Memory B cell (primary cell): ENCODE data around the gene ASB9.
A peak's percentile ranks its signal among the peaks of the same experiment; 100 is the strongest.
"Not testable (repeated sequence)": the region's sequence is repeated elsewhere in the genome, so short reads cannot be mapped to it uniquely, and the experiment has no call there.

Experiments used
- ATAC-seq: fragments of 150-1000 bp; cut with Tn5 transposase; 2 replicates; pipeline ENCODE4 v1.10.0; 2021; ENCODE audit warnings: low read depth, mild to moderate bottlenecking, moderate library complexity
- DNase-seq, 2 donors: peaks; one replicate each; pipeline ENCODE4 v3.0.0; 2022; ENCODE audit warnings: low spot score in 2 of 2
- H3K27ac Mint-ChIP-seq: one replicate; pipeline ENCODE4 v1.8.0; 2022; ENCODE audit warnings: mild to moderate bottlenecking, moderate library complexity, mixed read lengths
- H3K27me3 Mint-ChIP-seq: one replicate; pipeline ENCODE4 v1.8.0; 2022; ENCODE audit warnings: mixed read lengths
- H3K36me3 Mint-ChIP-seq: one replicate; pipeline ENCODE4 v1.8.0; 2022; ENCODE audit warnings: mild to moderate bottlenecking, mixed read lengths
- H3K4me1 Mint-ChIP-seq: one replicate; pipeline ENCODE4 v1.8.0; 2022; ENCODE audit warnings: mixed read lengths
- H3K4me3 Mint-ChIP-seq: one replicate; pipeline ENCODE4 v1.8.0; 2022; ENCODE audit warnings: mild to moderate bottlenecking, moderate library complexity, mixed read lengths
- H3K9me3 Mint-ChIP-seq: one replicate; pipeline ENCODE4 v1.8.0; 2022; ENCODE audit warnings: mixed read lengths

The ASB9 gene

DNA sequence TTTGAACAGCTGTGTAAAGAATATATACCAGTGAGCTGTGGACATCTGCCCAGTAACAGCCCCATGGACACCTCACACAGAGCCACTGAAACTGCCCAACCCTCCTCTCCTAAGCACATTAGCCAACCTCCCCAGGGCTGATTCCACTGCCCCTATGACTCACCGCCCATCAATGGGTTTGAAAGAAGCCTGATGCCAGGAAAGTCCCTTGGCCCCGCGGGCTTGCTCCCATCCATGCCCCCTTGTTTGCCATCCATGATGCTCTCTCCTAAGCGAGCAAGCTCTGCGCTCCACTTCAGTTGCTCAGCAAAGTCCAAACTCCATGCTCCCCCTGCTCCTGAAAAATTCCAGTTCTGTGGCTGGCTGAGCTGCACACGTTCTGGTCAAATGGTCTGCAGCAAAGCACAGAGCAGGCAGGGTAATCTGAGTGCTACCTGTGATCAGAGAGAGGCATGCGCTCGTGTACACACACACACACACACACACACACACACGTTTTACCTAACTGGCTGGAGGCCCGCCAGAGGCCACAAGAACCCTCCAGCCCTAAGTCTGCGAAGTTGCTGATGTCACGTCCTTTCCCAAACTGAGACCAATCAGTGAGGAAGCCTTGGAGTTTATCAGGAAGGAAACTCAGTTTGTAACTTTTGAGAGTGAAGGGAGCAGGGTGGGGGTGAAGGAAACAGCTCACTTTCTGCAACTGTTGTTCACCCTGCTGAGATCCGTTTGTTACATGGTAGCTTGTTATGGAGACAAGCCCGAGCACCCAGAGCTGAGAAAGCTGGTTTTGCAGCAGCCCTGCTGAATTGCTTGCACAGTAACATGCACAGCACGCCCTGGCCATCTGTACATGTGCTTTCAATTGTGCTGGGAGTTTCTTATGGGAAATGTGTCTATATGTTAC lies at the start of gene ASB9:
ASB9 (minus strand) TSS at position 466 of the 904 bp plus-strand sequence; CDS start at position 257, 209 bp downstream.
- Mint-ChIP-seq H3K27me3 (no peaks in the 10 kb centered on the region), H3K4me1 (peaks cover 3% of the 10 kb centered on the region), H3K36me3 (no peaks in the 10 kb centered on the region), H3K4me3 (peak within 1 kb of the TSS; percentile 24), H3K9me3 (no peaks in the 10 kb centered on the region), H3K27ac (no peak within 1 kb of the TSS)
- DNase-seq (no peak), ATAC-seq (no peak)

GRCh38 chrX:15319075-15319474 lies 49.2 kb upstream of the ASB9 start:
- DNase-seq (no peak), ATAC-seq (no peak)
- H3K27ac Mint-ChIP-seq: no peak overlapping the region
- H3K4me3 Mint-ChIP-seq: no peak overlapping the region
- H3K9me3 Mint-ChIP-seq: no peaks in the 10 kb centered on the region
- H3K4me1 Mint-ChIP-seq: no peaks in the 10 kb centered on the region
- no peaks in the 10 kb centered on the region for H3K27me3 Mint-ChIP-seq
- H3K36me3 Mint-ChIP-seq: peaks cover 5% of the 10 kb centered on the region

- Mint-ChIP-seq H3K36me3 (peaks cover 2% of the 10 kb centered on the region), H3K4me1 (no peaks in the 10 kb centered on the region), H3K27ac (no peak within 1 kb of the TSS), H3K9me3 (no peaks in the 10 kb centered on the region), H3K4me3 (no peak within 1 kb of the TSS), H3K27me3 (no peaks in the 10 kb centered on the region)
- ATAC-seq (no peak), DNase-seq (no peak)
Observed at GRCh38 chrX:15315509-15315908, 45.6 kb upstream of the ASB9 start, which contains the start of gene ASB11. Gene ASB11 (minus strand): TSS chrX:15315640. CDS start chrX:15315605, 35 bp downstream.

DNA sequence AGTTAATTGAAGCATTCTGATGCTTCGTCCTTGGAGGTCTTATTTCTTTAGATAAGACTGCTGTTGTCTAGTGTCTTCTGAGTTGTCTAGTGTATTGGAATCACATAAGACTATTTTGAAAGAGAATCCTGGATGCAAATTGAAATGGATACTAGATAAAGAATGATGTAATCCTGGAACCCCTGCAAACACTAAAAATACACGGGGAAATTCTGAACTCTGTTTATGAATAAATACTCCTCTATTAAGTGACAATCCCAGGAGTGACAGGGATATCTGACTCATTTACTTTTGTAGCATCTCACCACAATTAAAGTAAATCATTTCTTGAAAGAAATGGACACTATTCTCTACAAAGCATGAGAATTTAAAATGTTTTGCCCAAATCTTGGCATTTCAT lies 44.6 kb upstream of the ASB9 start:
- DNase-seq (no peak), ATAC-seq (no peak)
- Mint-ChIP-seq H3K36me3 (peaks cover 2% of the 10 kb centered on the region), H3K4me3 (no peak overlapping the region), H3K9me3 (no peaks in the 10 kb centered on the region), H3K27ac (no peak overlapping the region), H3K4me1 (no peaks in the 10 kb centered on the region), H3K27me3 (no peaks in the 10 kb centered on the region)

- Mint-ChIP-seq H3K27ac (no peak overlapping the region), H3K4me3 (no peak overlapping the region), H3K9me3 (no peaks in the 10 kb centered on the region), H3K27me3 (no peaks in the 10 kb centered on the region), H3K4me1 (no peaks in the 10 kb centered on the region), H3K36me3 (no peaks in the 10 kb centered on the region)
- ATAC-seq: no peak
- no peak for DNase-seq
Observed at GRCh38 chrX:15311119-15311518, 41.2 kb upstream of the ASB9 start.

GRCh38 chrX:15310117-15310516 lies 40.2 kb upstream of the ASB9 start:
- Mint-ChIP-seq H3K36me3 (no peaks in the 10 kb centered on the region), H3K4me1 (no peaks in the 10 kb centered on the region), H3K9me3 (no peaks in the 10 kb centered on the region), H3K27ac (no peak overlapping the region), H3K27me3 (no peaks in the 10 kb centered on the region), H3K4me3 (no peak overlapping the region)
- ATAC-seq: no peak
- DNase-seq: no peak

- H3K4me1 Mint-ChIP-seq, H3K27me3 Mint-ChIP-seq, H3K36me3 Mint-ChIP-seq, H3K27ac Mint-ChIP-seq, DNase-seq, H3K9me3 Mint-ChIP-seq, ATAC-seq, H3K4me3 Mint-ChIP-seq: not testable (repeated sequence)
Observed at GRCh38 chrX:15305899-15306298, 36.0 kb upstream of the ASB9 start.

DNA sequence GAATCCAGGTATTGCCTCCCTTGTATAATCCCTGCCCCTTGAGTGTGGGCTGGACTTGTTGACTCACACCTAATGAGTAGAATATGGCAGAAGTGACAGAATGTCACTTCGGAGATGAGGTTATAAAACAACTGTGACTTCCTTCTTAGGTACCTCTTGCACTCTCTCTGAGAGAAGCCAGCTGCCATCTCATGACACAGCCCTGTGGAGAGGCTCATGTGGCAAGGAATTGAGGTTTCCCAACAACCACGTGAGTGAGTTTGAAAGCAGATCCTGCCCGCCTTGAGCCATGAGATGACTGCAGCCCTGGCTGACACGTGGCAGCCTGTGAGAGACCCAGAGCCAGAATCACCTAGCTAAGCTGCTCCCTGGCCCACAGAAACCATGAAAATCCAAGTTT lies 32.0 kb upstream of the ASB9 start:
- H3K36me3 Mint-ChIP-seq: no peaks in the 10 kb centered on the region
- no peaks in the 10 kb centered on the region for H3K9me3 Mint-ChIP-seq
- no peaks in the 10 kb centered on the region for H3K27me3 Mint-ChIP-seq
- H3K4me1 Mint-ChIP-seq: peaks cover 4% of the 10 kb centered on the region
- no peak overlapping the region for H3K27ac Mint-ChIP-seq
- no peak overlapping the region for H3K4me3 Mint-ChIP-seq
- no peak for ATAC-seq
- no peak for DNase-seq

DNA sequence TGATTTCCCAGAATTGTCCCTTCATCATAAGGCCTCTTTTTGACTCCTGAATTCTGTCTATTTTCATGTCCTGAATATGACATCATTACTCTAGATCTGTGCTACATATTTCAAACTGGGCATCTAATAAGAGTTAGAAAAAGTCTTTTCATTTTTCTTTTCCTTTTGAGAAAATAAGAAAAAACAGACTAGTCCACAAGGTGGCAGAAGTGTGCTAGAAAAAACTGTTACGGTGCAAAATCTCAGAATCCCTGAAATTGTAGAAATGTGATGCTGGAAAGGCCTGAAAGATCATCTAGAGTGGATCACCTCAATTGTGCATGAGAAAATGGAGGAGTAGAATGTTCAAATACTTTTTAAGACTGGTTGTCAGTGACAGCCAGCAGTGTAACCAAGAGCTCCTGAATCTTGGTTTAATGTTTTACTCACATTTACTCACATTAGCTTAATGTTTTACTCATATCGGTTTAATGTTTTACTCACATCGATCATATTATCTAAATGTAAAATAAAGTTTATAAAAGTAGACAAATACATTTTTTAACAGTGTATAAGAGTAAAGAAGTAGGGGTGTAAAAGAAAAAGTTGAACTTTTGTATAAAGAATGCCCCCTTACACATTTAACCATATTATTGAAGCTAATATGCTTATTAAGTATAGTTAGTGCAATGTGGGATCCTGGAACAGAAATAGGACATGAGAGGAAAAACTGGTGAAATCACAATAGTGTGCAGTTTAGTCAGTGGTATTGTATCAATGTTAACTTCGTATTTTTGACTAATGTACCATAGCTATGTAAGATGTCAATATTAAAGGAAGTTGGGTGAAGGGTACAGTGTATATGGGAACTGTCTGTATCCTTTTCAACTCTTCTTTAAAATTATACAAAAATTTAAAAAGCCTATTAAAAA lies 30.3 kb upstream of the ASB9 start:
- Mint-ChIP-seq H3K27me3 (no peaks in the 10 kb centered on the region), H3K4me3 (no peak overlapping the region), H3K9me3 (no peaks in the 10 kb centered on the region), H3K36me3 (no peaks in the 10 kb centered on the region), H3K4me1 (peaks cover 4% of the 10 kb centered on the region), H3K27ac (no peak overlapping the region)
- ATAC-seq (no peak), DNase-seq (no peak)

DNA sequence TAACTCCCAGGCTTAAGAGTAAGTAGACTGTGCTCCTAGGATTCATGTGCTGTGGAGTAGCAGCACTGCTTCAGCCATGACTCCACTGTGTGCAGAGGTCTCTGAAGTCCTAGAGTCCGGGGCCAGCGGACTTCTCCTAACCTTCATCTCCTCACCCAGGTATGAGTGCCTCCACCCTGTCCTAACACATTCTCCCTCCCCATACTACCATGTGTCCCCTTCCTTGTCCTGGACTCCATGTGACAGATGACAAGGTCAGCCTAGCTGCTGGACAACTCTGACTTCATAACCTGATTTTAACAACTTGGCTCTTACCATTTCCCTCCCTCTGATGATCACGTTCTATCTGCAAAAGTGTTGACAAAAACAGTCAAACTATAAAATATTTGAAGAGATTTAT lies 28.9 kb upstream of the ASB9 start:
- ATAC-seq (no peak), DNase-seq (no peak)
- Mint-ChIP-seq H3K27me3 (no peaks in the 10 kb centered on the region), H3K4me1 (peaks cover 4% of the 10 kb centered on the region), H3K27ac (no peak overlapping the region), H3K9me3 (no peaks in the 10 kb centered on the region), H3K36me3 (no peaks in the 10 kb centered on the region), H3K4me3 (no peak overlapping the region)

- Mint-ChIP-seq H3K9me3 (peaks cover 2% of the 10 kb centered on the region), H3K4me3 (no peak overlapping the region), H3K4me1 (peaks cover 4% of the 10 kb centered on the region), H3K27me3 (peaks cover 2% of the 10 kb centered on the region), H3K36me3 (no peaks in the 10 kb centered on the region), H3K27ac (no peak overlapping the region)
- ATAC-seq (no peak), DNase-seq (no peak)
Observed at GRCh38 chrX:15298201-15298600, 28.3 kb upstream of the ASB9 start.

DNA sequence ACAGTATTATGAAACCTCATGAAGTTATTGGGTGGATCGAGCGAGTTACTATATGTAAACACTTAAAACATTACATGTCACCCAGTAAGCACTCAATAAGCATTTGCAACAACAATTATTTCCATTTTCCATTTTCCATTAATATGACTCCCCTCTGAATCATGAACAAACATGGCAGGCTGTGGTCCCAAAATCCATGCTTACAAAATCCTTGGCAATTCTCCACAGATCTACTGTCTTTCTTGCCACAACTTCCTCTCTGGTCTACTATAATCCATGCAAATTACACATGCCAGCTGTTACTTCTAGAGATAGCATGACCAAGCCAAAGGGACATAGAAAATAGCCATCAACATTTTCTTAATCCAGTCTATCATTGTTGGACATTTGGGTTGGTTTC lies 23.6 kb upstream of the ASB9 start:
- H3K36me3 Mint-ChIP-seq: no peaks in the 10 kb centered on the region
- no peak overlapping the region for H3K27ac Mint-ChIP-seq
- peaks cover 2% of the 10 kb centered on the region for H3K27me3 Mint-ChIP-seq
- ATAC-seq (no peak), DNase-seq (no peak)
- H3K9me3 Mint-ChIP-seq: peaks cover 2% of the 10 kb centered on the region
- no peaks in the 10 kb centered on the region for H3K4me1 Mint-ChIP-seq
- no peak overlapping the region for H3K4me3 Mint-ChIP-seq

- H3K4me1 Mint-ChIP-seq: no peaks in the 10 kb centered on the region
- DNase-seq (no peak), ATAC-seq (no peak)
- H3K27ac Mint-ChIP-seq: no peak overlapping the region
- H3K36me3 Mint-ChIP-seq: no peaks in the 10 kb centered on the region
- H3K27me3 Mint-ChIP-seq: peaks cover 2% of the 10 kb centered on the region
- H3K4me3 Mint-ChIP-seq: no peak overlapping the region
- peaks cover 2% of the 10 kb centered on the region for H3K9me3 Mint-ChIP-seq
Observed at GRCh38 chrX:15292861-15293260, 23.0 kb upstream of the ASB9 start.

DNA sequence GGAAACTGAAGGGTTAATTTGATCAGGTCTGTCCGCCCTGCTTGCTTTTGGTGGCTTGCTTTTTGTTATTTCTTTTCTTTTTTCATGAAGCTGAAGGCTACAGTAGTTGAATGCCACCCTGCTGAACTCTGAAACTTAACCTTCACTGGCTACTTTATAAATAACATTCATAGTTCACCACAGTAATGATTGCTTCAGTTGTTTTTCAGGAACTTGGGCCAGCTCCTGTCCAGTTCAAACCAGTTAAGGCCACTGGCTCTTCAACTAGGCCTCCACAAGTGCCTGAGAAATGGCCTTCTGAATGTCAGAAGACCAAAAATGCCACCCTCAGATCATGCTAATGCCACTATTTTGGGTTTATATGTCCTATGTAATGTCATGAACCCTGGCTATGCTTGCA lies 7.7 kb upstream of the ASB9 start:
- Mint-ChIP-seq H3K9me3 (no peaks in the 10 kb centered on the region), H3K4me3 (no peak overlapping the region), H3K27ac (no peak overlapping the region), H3K27me3 (no peaks in the 10 kb centered on the region), H3K4me1 (no peaks in the 10 kb centered on the region), H3K36me3 (no peaks in the 10 kb centered on the region)
- ATAC-seq: no peak
- no peak for DNase-seq
